HL-60 (cell line): ENCODE results near the gene GLRA1.

ENCODE experiments used
- CTCF ChIP-seq: IDR thresholded peaks from one replicate; pipeline ENCODE4 v1.5.1; 2011; ENCODE audit warnings: low read length, control low read depth, inconsistent platforms; ENCODE audit not compliant: insufficient read depth
- POLR2AphosphoS5 ChIP-seq: IDR thresholded peaks from 2 replicates; pipeline ENCODE4 v1.6.1; 2012; ENCODE audit warnings: low read depth

DNA sequence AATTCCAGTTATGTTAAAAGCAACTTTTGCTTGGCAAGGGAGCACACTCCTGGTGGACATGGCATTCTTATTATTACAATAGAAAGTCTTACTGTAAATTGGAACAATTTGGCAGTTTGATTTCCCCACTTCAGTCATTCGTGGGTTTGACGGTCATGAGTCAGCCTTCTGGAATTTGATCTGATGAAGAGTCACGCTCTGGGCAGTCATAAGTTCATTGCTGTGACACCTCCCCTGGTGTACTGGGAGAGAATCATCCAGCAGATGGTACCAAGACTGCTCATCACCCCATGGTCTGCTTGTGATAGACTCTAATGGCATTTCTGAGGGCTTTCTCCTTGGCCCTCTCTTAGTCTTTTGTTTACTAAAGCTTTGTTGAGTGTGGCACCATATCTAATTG lies 53.8 kb downstream of the GLRA1 start:
- TF ChIP-seq CTCF = no peak
- TF ChIP-seq POLR2AphosphoS5 = no peak
